ENCODE measurements around the gene UNC119.

GRCh38 chr17:28572259-28573039 is 20.0 kb upstream of the UNC119 start:
- TF ChIP-seq, protein P1, sequence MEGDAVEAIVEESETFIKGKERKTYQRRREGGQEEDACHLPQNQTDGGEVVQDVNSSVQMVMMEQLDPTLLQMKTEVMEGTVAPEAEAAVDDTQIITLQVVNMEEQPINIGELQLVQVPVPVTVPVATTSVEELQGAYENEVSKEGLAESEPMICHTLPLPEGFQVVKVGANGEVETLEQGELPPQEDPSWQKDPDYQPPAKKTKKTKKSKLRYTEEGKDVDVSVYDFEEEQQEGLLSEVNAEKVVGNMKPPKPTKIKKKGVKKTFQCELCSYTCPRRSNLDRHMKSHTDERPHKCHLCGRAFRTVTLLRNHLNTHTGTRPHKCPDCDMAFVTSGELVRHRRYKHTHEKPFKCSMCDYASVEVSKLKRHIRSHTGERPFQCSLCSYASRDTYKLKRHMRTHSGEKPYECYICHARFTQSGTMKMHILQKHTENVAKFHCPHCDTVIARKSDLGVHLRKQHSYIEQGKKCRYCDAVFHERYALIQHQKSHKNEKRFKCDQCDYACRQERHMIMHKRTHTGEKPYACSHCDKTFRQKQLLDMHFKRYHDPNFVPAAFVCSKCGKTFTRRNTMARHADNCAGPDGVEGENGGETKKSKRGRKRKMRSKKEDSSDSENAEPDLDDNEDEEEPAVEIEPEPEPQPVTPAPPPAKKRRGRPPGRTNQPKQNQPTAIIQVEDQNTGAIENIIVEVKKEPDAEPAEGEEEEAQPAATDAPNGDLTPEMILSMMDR (IDR thresholded peaks at IDR 0.05; ENCODE audit: low read depth, low read length, poor library complexity, severe bottlenecking): no peak
- no peak for TF ChIP-seq EZH2phosphoT487 (IDR thresholded peaks at IDR 0.05; ENCODE audit: borderline replicate concordance, low read length)
